H9 (cell line): Measurements from ENCODE around the gene SLCO3A1. TPM values are rescaled to one million over a fixed set of nuclear protein-coding genes. Genes with fewer than 3 reads are reported as not detected.
A peak's percentile ranks its signal among the peaks of the same experiment; 100 is the strongest.

ENCODE experiments used
- DNase-seq: peaks from one replicate; pipeline ENCODE4 v3.0.0-alpha.2; 2017
- H2AFZ ChIP-seq: one replicate; pipeline ENCODE4 v1.6.1; 2013; ENCODE audit warnings: mild to moderate bottlenecking, low read length, control low read depth, moderate library complexity
- H2AK5ac ChIP-seq: 2 replicates; pipeline ENCODE4 v1.6.1; 2013; ENCODE audit warnings: low read length, control low read depth, mixed read lengths; ENCODE audit not compliant: insufficient read length
- H2BK120ac ChIP-seq: one replicate; pipeline ENCODE4 v1.6.1; 2013; ENCODE audit warnings: low read depth, mild to moderate bottlenecking, low read length, control low read depth, inconsistent platforms; ENCODE audit not compliant: poor library complexity, severe bottlenecking
- H2BK12ac ChIP-seq: 2 replicates; pipeline ENCODE4 v1.6.1; 2013; ENCODE audit warnings: low read length, control low read depth, mixed read lengths, low read depth; ENCODE audit not compliant: insufficient read length
- H2BK15ac ChIP-seq: 2 replicates; pipeline ENCODE4 v1.6.1; 2013; ENCODE audit warnings: low read depth, low read length, control low read depth
- H2BK20ac ChIP-seq: one replicate; pipeline ENCODE4 v1.6.1; 2013; ENCODE audit warnings: low read depth, mild to moderate bottlenecking, low read length, control low read depth, inconsistent platforms; ENCODE audit not compliant: poor library complexity, severe bottlenecking
- H2BK5ac ChIP-seq: 2 replicates; pipeline ENCODE4 v1.6.1; 2013; ENCODE audit warnings: low read length, control low read depth, mixed read lengths; ENCODE audit not compliant: insufficient read length
- H3K14ac ChIP-seq: 2 replicates; pipeline ENCODE4 v1.6.1; 2013; ENCODE audit warnings: low read length, control low read depth; ENCODE audit not compliant: insufficient read depth
- H3K18ac ChIP-seq: 2 replicates; pipeline ENCODE4 v1.6.1; 2013; ENCODE audit warnings: low read depth, mild to moderate bottlenecking, mixed read lengths, low read length, control low read depth; ENCODE audit not compliant: insufficient read length
- H3K23ac ChIP-seq: 2 replicates; pipeline ENCODE4 v1.6.1; 2013; ENCODE audit warnings: low read length, control low read depth, mixed read lengths, low read depth; ENCODE audit not compliant: insufficient read length
- H3K23me2 ChIP-seq: 2 replicates; pipeline ENCODE4 v1.6.1; 2013; ENCODE audit warnings: low read depth, mild to moderate bottlenecking, mixed read lengths, low read length, control low read depth; ENCODE audit not compliant: insufficient read length, poor library complexity, severe bottlenecking
- H3K27ac ChIP-seq: 2 replicates; pipeline ENCODE4 v1.5.1; 2013; ENCODE audit warnings: low read length, control low read depth, mixed read lengths, low read depth; ENCODE audit not compliant: insufficient read length
- H3K27me3 ChIP-seq: 2 replicates; pipeline ENCODE4 v1.6.1; 2013; ENCODE audit warnings: low read length, control low read depth, inconsistent platforms; ENCODE audit not compliant: insufficient read depth
- H3K4ac ChIP-seq: 2 replicates; pipeline ENCODE4 v1.6.1; 2013; ENCODE audit warnings: low read depth, mild to moderate bottlenecking, control low read depth, inconsistent platforms, low read length, moderate library complexity
- H3K4me1 ChIP-seq: 2 replicates; pipeline ENCODE4 v1.6.1; 2013; ENCODE audit warnings: low read length, control low read depth, inconsistent platforms; ENCODE audit not compliant: insufficient read depth
- H3K4me2 ChIP-seq: 2 replicates; pipeline ENCODE4 v1.6.1; 2013; ENCODE audit warnings: low read length, control low read depth, mixed read lengths; ENCODE audit not compliant: insufficient read length, insufficient read depth
- H3K56ac ChIP-seq: 2 replicates; pipeline ENCODE4 v1.6.1; 2013; ENCODE audit warnings: low read depth, mild to moderate bottlenecking, mixed read lengths, low read length, control low read depth; ENCODE audit not compliant: insufficient read length
- H3K79me1 ChIP-seq: 2 replicates; pipeline ENCODE4 v1.6.1; 2013; ENCODE audit warnings: low read depth, mild to moderate bottlenecking, moderate library complexity, low read length, control low read depth, inconsistent platforms; ENCODE audit not compliant: insufficient read depth, poor library complexity, severe bottlenecking
- H3K79me2 ChIP-seq: 2 replicates; pipeline ENCODE4 v1.6.1; 2013; ENCODE audit warnings: low read length, control low read depth, inconsistent platforms; ENCODE audit not compliant: insufficient read depth
- H3K9ac ChIP-seq: 2 replicates; pipeline ENCODE4 v1.6.1; 2013; ENCODE audit warnings: low read length, control low read depth, mixed read lengths; ENCODE audit not compliant: insufficient read length; ENCODE audit errors: extremely low read depth
- H3K9me3 ChIP-seq: one replicate; pipeline ENCODE4 v1.6.1; 2013; ENCODE audit warnings: low read depth, low read length, inconsistent platforms; ENCODE audit not compliant: control insufficient read depth
- H3T11ph ChIP-seq: one replicate; pipeline ENCODE4 v1.6.1; 2013; ENCODE audit warnings: mild to moderate bottlenecking, low read length, control low read depth, inconsistent platforms
- H4K20me1 ChIP-seq: one replicate; pipeline ENCODE4 v1.6.1; 2013; ENCODE audit not compliant: control insufficient read depth, insufficient read length, insufficient read depth
- H4K5ac ChIP-seq: 2 replicates; pipeline ENCODE4 v1.6.1; 2013; ENCODE audit warnings: low read depth, mild to moderate bottlenecking, mixed read lengths, low read length, control low read depth; ENCODE audit not compliant: insufficient read length
- H4K8ac ChIP-seq: replicated peaks from 2 replicates; pipeline ENCODE4 v1.6.1; 2013; ENCODE audit warnings: low read length, control low read depth, mixed read lengths, low read depth; ENCODE audit not compliant: insufficient read length
- H4K91ac ChIP-seq: 2 replicates; pipeline ENCODE4 v1.6.1; 2013; ENCODE audit warnings: low read depth, mild to moderate bottlenecking, moderate library complexity, mixed read lengths, low read length, control low read depth; ENCODE audit not compliant: insufficient read length
- H3K27ac Mint-ChIP-seq, 3 experiments: 2 replicates in 2 of 3; 3 replicates in 1 of 3; pipeline ENCODE4 v1.8.0; 2020 to 2021; ENCODE audit warnings: mixed read lengths in 3 of 3, mild to moderate bottlenecking in 1 of 3, moderate library complexity in 1 of 3
- H3K27me3 Mint-ChIP-seq: 2 replicates; pipeline ENCODE4 v1.8.0; 2021; ENCODE audit warnings: low read depth, mild to moderate bottlenecking, moderate library complexity, mixed read lengths
- H3K36me3 Mint-ChIP-seq, 3 experiments: 2 replicates in 2 of 3; 3 replicates in 1 of 3; pipeline ENCODE4 v1.8.0; 2020 to 2021; ENCODE audit warnings: low read depth in 3 of 3, mixed read lengths in 3 of 3; ENCODE audit not compliant: insufficient read depth in 1 of 3
- H3K4me1 Mint-ChIP-seq, 2 experiments: 2 replicates each; pipeline ENCODE4 v1.8.0; 2020; ENCODE audit warnings: mixed read lengths in 2 of 2
- H3K4me3 Mint-ChIP-seq, 2 experiments: 2 replicates in 1 of 2; 3 replicates in 1 of 2; pipeline ENCODE4 v1.8.0; 2020 to 2021; ENCODE audit warnings: mild to moderate bottlenecking in 2 of 2, mixed read lengths in 2 of 2, moderate library complexity in 1 of 2
- H3K9me3 Mint-ChIP-seq, 2 experiments: 2 replicates in 1 of 2; 3 replicates in 1 of 2; pipeline ENCODE4 v1.8.0; 2020; ENCODE audit warnings: mild to moderate bottlenecking in 2 of 2, mixed read lengths in 2 of 2, moderate library complexity in 1 of 2
- CTCF ChIP-seq: fragments of 200-600 bp; sonication (generic); conservative IDR thresholded peaks from 3 replicates; pipeline ENCODE4 v1.8.0; 2021; ENCODE audit warnings: antibody characterized with exemption, mild to moderate bottlenecking
- WGBS: extraction: QIAGEN DNeasy Blood & Tissue Kit; methylation state at CpG from one replicate; pipeline ENCODE4 v1.1.7; 2013; ENCODE audit warnings: missing lambda C conversion rate, low lambda C conversion rate, mixed read lengths; ENCODE audit not compliant: insufficient read length; ENCODE audit errors: extremely low coverage; 5-methylcytosine and 5-hydroxymethylcytosine counted together
- total RNA-seq: library from RNA; stranded (reverse); gene quantifications from 2 replicates; pipeline ENCODE4 v1.2.1, GENCODE V29; 2021

SLCO3A1 gene
- total RNA-seq, 1 experiment from 2014 or later = 9.4 TPM

GRCh38 chr15:92123962-92124656 lies 270.6 kb downstream of the SLCO3A1 start:
- peak overlapping the region; percentile 80; the same call in 1 of the 2 replicates for H3K14ac ChIP-seq
- H2BK20ac ChIP-seq = no peak overlapping the region
- H2BK12ac ChIP-seq = peak overlapping the region; percentile 66
- no peak overlapping the region for H3K23ac ChIP-seq
- Mint-ChIP-seq H3K4me3 (no peak overlapping the region; a peak in 1 of 5 replicates), H3K27ac (peak overlapping the region; percentile 56 to 94 (median 81); a peak in 6 of 7 replicates), H3K36me3 (peaks cover 22 to 24% (median 23%) of the 10 kb centered on the region in 3 experiments), H3K9me3 (peaks cover 7 to 16% of the 10 kb centered on the region in 2 experiments; a peak in 4 of 5 replicates), H3K27me3 (no peaks in the 10 kb centered on the region; the same call in 1 of the 2 replicates), H3K4me1 (peaks cover 33 to 41% of the 10 kb centered on the region in 2 experiments)
- no peak overlapping the region for H2AFZ ChIP-seq
- H3K9ac ChIP-seq = no peak overlapping the region
- no peak overlapping the region for H4K91ac ChIP-seq
- H2BK15ac ChIP-seq = no peak overlapping the region
- peak overlapping the region; percentile 88 for H3K18ac ChIP-seq
- no peak overlapping the region for H3K56ac ChIP-seq
- no peak overlapping the region for H2BK120ac ChIP-seq
- no peak overlapping the region for H4K5ac ChIP-seq
- H3K79me2 ChIP-seq = no peaks in the 10 kb centered on the region
- no peak overlapping the region for H2AK5ac ChIP-seq
- DNase-seq = peak; percentile 85
- TF ChIP-seq CTCF = no peak
- no peaks in the 10 kb centered on the region for H3K79me1 ChIP-seq
- H3K4ac ChIP-seq = no peak overlapping the region; the same call in 1 of the 2 replicates
- H2BK5ac ChIP-seq = no peak overlapping the region
- no peak overlapping the region for H4K8ac ChIP-seq
- no CpG with 5 or more reads among the region's 6 CpGs for WGBS
- no peaks in the 10 kb centered on the region for H3K27me3 ChIP-seq
- H3K9me3 ChIP-seq = no peaks in the 10 kb centered on the region
- no peaks in the 10 kb centered on the region for H4K20me1 ChIP-seq
- H3K4me2 ChIP-seq = no peak overlapping the region
- H3K23me2 ChIP-seq = no peaks in the 10 kb centered on the region
- no peak overlapping the region for H3K27ac ChIP-seq
- peaks cover 2% of the 10 kb centered on the region; the same call in 1 of the 2 replicates for H3K4me1 ChIP-seq
- H3T11ph ChIP-seq = no peak overlapping the region
